HG02840 (cell line): ENCODE measurements around the gene WLS.

Source experiments
- ATAC-seq: cut with Tn5 transposase; IDR thresholded peaks from one replicate; pipeline ENCODE4 v1.9.1; 2021; ENCODE audit warnings: mild to moderate bottlenecking, moderate library complexity, moderate number of reproducible peaks; ENCODE audit not compliant: unreplicated experiment, low FRiP score

Gene WLS

GRCh38 chr1:68142461-68142860 is 89.9 kb downstream of the WLS start:
- no peak for ATAC-seq

GRCh38 chr1:68142036-68142435 is 90.3 kb downstream of the WLS start:
- ATAC-seq = no peak

GRCh38 chr1:68141071-68142021 is 91.0 kb downstream of the WLS start:
- ATAC-seq = no peak

- no peak for ATAC-seq
Observed at GRCh38 chr1:68140536-68140935, 91.8 kb downstream of the WLS start.

GRCh38 chr1:68136187-68136586 is 96.1 kb downstream of the WLS start:
- no peak for ATAC-seq

- ATAC-seq = no peak
Observed at GRCh38 chr1:68132426-68133130, 99.7 kb downstream of the WLS start.

- no peak for ATAC-seq
Observed at GRCh38 chr1:68131261-68131660, 101.1 kb downstream of the WLS start.

GRCh38 chr1:68129536-68130250 is 102.6 kb downstream of the WLS start:
- no peak for ATAC-seq

- no peak for ATAC-seq
Observed at GRCh38 chr1:68128820-68129219, 103.5 kb downstream of the WLS start.

GRCh38 chr1:68128157-68128556 is 104.2 kb downstream of the WLS start:
- no peak for ATAC-seq

GRCh38 chr1:68121536-68121935 is 110.8 kb downstream of the WLS start:
- ATAC-seq = no peak

- ATAC-seq = no peak
Observed at GRCh38 chr1:68120136-68120791, 112.1 kb downstream of the WLS start.

GRCh38 chr1:68119445-68119844 is 112.9 kb downstream of the WLS start:
- no peak for ATAC-seq

- no peak for ATAC-seq
Observed at GRCh38 chr1:68117416-68117815, 114.9 kb downstream of the WLS start.

GRCh38 chr1:68116643-68117235 is 115.6 kb downstream of the WLS start:
- ATAC-seq = no peak

- ATAC-seq = no peak
Observed at GRCh38 chr1:68115308-68115707, 117.0 kb downstream of the WLS start.

GRCh38 chr1:68113966-68114365 is 118.4 kb downstream of the WLS start:
- ATAC-seq = no peak

GRCh38 chr1:68112835-68113243 is 119.5 kb downstream of the WLS start:
- no peak for ATAC-seq

GRCh38 chr1:68111519-68112436 is 120.5 kb downstream of the WLS start:
- ATAC-seq = no peak
